ENCODE measurements around the gene IKBKG. TPM values are rescaled to one million over a fixed set of nuclear protein-coding genes. Genes with fewer than 3 reads are reported as not detected.
"Not testable (repeated sequence)": the region's sequence is repeated elsewhere in the genome, so short reads cannot be mapped to it uniquely, and the experiment has no call there.

IKBKG gene
- total RNA-seq, 3 donors from 2014 or later: 44.3 to 51.6 (median 45.3) TPM

DNA sequence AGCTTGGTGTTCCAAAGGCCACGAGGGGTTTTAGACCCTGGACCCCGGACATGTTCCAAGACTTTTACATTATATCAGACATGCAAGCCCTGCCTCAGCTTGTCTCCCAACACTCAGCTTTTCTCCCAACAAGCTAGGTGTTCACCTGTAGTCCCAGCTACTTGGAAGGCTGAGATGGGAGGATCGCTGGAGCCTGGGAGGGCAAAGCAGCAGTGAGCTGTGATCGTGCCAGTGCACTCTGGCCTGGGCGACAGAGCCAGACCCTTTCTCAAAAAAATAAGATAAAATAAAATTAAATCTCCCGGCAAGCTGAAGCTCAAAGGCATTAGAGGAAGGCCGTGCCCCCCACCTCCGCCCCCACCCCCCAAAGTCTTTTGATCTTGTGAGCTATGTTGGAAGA, 51.2 kb downstream of the IKBKG start:
- Mint-ChIP-seq H3K4me1 (ENCODE audit: low read depth) (no peaks in the 10 kb centered on the region), H3K4me3 (no peak overlapping the region), H3K9me3 (no peaks in the 10 kb centered on the region), H3K36me3 (ENCODE audit: insufficient read depth) (no peaks in the 10 kb centered on the region), H3K27me3 (ENCODE audit: low read depth) (peaks cover 5% of the 10 kb centered on the region)
- DNase-seq (no peak), ATAC-seq (no peak)

DNA sequence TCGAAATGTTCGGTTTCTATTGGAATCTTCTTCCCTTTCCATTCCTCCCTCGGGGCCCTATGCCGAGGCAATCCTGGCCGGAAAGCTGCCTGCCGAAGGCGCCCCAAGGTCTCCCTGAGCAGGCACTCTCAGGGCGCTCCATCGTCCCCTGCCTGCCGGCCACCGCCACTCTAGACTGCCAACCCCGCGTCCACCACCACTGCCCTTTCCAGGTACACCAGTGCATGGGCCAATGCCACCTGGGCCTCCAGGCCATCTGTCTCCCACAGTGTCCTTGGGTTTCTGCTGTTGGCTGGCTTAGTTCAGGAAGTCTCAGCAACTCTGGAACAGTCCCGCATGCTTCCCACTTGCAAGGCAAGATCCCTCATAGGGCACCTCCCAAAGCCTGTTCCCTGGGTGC, 52.1 kb downstream of the IKBKG start:
- H3K4me3 Mint-ChIP-seq: no peak overlapping the region

GRCh38 chrX:154600759-154601374, 53.4 kb downstream of the IKBKG start:
- DNase-seq (no peak), ATAC-seq (no peak)
- no peaks in the 10 kb centered on the region for H3K4me1 Mint-ChIP-seq (ENCODE audit: low read depth)
- no peaks in the 10 kb centered on the region for H3K36me3 Mint-ChIP-seq (ENCODE audit: insufficient read depth)
- H3K4me3 Mint-ChIP-seq: no peak overlapping the region
- peaks cover 6% of the 10 kb centered on the region for H3K27me3 Mint-ChIP-seq (ENCODE audit: low read depth)
- H3K9me3 Mint-ChIP-seq: no peaks in the 10 kb centered on the region

More for the DNA sequence above, 52.1 kb downstream of the IKBKG start:
- ATAC-seq: no peak
- DNase-seq: no peak
- Mint-ChIP-seq H3K9me3 (no peaks in the 10 kb centered on the region), H3K4me1 (ENCODE audit: low read depth) (no peaks in the 10 kb centered on the region), H3K27me3 (ENCODE audit: low read depth) (peaks cover 5% of the 10 kb centered on the region), H3K36me3 (ENCODE audit: insufficient read depth) (no peaks in the 10 kb centered on the region)

DNA sequence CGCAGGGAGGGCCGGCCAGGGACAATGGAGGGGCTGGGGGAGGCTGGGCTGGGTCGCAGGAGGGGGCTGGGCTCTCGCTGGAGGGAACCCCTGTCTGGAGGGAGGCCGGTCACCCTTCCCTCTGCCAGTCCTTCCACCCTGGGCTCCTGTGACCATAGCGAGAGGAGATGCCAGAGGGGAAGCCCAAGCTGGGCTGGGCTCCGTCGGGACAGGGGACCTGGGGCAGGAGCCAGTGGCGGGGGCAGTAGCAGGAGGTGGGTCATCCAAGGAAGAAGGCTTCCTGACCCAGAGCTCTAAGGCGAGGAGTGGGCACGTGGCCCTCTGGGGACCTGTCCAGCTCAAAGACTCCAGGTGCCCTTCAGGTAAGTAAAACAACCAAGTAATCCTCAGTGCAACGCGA, 54.8 kb downstream of the IKBKG start:
- H3K4me3 Mint-ChIP-seq: no peak overlapping the region
- H3K9me3 Mint-ChIP-seq: no peaks in the 10 kb centered on the region
- no peak for DNase-seq
- peaks cover 6% of the 10 kb centered on the region for H3K4me1 Mint-ChIP-seq (ENCODE audit: low read depth)
- H3K27me3 Mint-ChIP-seq (ENCODE audit: low read depth): peaks cover 6% of the 10 kb centered on the region
- no peaks in the 10 kb centered on the region for H3K36me3 Mint-ChIP-seq (ENCODE audit: insufficient read depth)
- ATAC-seq: no peak

GRCh38 chrX:154602766-154603437, 55.5 kb downstream of the IKBKG start:
- Mint-ChIP-seq H3K36me3 (ENCODE audit: insufficient read depth) (no peaks in the 10 kb centered on the region), H3K9me3 (no peaks in the 10 kb centered on the region), H3K4me3 (no peak overlapping the region), H3K4me1 (ENCODE audit: low read depth) (peaks cover 6% of the 10 kb centered on the region), H3K27me3 (ENCODE audit: low read depth) (peaks cover 6% of the 10 kb centered on the region)
- no peak for ATAC-seq
- no peak for DNase-seq

- ATAC-seq: no peak
- no peak for DNase-seq
- peaks cover 6% of the 10 kb centered on the region for H3K27me3 Mint-ChIP-seq (ENCODE audit: low read depth)
These were observed 56.3 kb downstream of the IKBKG start for GRCh38 chrX:154603438-154604430.

DNA sequence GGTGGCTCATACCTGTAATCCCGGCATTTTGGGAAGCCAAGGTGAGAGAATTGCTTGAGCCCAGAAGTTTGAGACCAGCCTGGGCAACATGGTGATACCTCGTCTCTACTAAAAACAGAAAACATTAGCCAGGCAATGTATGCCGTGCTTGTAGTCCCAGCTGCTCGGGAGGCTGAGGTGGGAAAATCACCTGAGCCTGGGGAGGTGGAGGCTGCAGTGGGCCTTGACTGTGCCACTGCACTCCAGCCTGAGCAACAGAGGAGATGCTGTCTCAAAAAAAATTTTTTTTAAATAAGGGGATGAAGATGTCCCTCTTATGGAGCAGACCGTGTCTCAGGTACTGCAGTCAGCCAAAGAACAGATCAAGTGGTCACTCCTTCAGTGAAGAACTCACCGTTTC, 58.1 kb downstream of the IKBKG start:
- no peak for DNase-seq
- Mint-ChIP-seq H3K36me3 (ENCODE audit: insufficient read depth) (no peaks in the 10 kb centered on the region), H3K9me3 (no peaks in the 10 kb centered on the region), H3K27me3 (ENCODE audit: low read depth) (peaks cover 4% of the 10 kb centered on the region), H3K4me1 (ENCODE audit: low read depth) (peaks cover 6% of the 10 kb centered on the region), H3K4me3 (no peak overlapping the region)
- no peak for ATAC-seq

More at GRCh38 chrX:154603438-154604430, 56.3 kb downstream of the IKBKG start:
- Mint-ChIP-seq H3K4me1 (ENCODE audit: low read depth) (peaks cover 6% of the 10 kb centered on the region), H3K9me3 (no peaks in the 10 kb centered on the region), H3K4me3 (no peak overlapping the region), H3K36me3 (ENCODE audit: insufficient read depth) (no peaks in the 10 kb centered on the region)

- DNase-seq (no peak), ATAC-seq (no peak)
- no peak overlapping the region for H3K4me3 Mint-ChIP-seq
- H3K4me1 Mint-ChIP-seq (ENCODE audit: low read depth): peaks cover 6% of the 10 kb centered on the region
- H3K9me3 Mint-ChIP-seq: no peaks in the 10 kb centered on the region
- peaks cover 2% of the 10 kb centered on the region for H3K27me3 Mint-ChIP-seq (ENCODE audit: low read depth)
- no peaks in the 10 kb centered on the region for H3K36me3 Mint-ChIP-seq (ENCODE audit: insufficient read depth)
These were observed 60.0 kb downstream of the IKBKG start for GRCh38 chrX:154607370-154607769.

DNA sequence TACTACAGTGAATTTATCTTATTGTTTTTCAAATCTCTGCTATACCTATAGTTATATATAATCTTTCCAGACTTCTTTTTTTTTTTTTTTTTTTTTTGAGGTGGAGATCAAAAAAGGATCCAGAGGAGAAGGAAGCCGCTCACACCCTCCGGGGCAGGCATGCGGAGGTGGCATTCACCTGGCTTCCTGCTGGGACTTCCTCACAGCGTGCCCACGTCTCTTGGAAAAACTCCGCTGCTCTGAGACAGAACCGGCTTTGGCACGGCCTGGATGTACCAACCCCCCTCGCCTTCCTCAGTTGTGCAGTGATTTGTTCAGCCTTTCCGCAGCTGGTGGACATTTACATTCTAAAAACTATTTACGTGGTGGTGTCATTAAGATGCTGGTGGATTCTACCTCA, 60.6 kb downstream of the IKBKG start:
- not testable (repeated sequence) for ATAC-seq; H3K4me1 Mint-ChIP-seq (ENCODE audit: low read depth); H3K27me3 Mint-ChIP-seq (ENCODE audit: low read depth); H3K9me3 Mint-ChIP-seq; H3K4me3 Mint-ChIP-seq; DNase-seq; H3K36me3 Mint-ChIP-seq (ENCODE audit: insufficient read depth)

DNA sequence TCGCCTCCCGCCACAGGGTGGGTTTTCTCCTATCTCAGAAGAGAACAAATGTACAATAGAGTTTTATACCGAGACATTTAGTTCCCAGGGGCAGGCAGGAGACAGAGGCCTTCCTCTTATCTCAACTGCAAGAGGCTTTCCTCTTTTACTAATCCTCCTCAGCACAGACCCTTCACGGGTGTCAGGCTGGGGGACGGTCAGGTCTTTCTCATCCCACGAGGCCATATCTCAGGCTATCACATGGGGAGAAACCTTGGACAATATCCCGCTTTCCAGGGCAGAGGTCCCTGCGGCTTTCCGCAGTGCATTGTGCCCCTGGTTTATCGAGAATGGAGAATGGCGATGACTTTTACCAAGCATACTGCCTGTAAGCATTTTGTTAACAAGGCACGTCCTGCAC, 61.4 kb downstream of the IKBKG start:
- H3K4me3 Mint-ChIP-seq; DNase-seq; H3K4me1 Mint-ChIP-seq (ENCODE audit: low read depth); H3K27me3 Mint-ChIP-seq (ENCODE audit: low read depth); ATAC-seq; H3K36me3 Mint-ChIP-seq (ENCODE audit: insufficient read depth); H3K9me3 Mint-ChIP-seq: not testable (repeated sequence)

GRCh38 chrX:154611146-154611545, 63.7 kb downstream of the IKBKG start:
- DNase-seq; ATAC-seq; H3K9me3 Mint-ChIP-seq; H3K27me3 Mint-ChIP-seq (ENCODE audit: low read depth); H3K4me3 Mint-ChIP-seq; H3K4me1 Mint-ChIP-seq (ENCODE audit: low read depth); H3K36me3 Mint-ChIP-seq (ENCODE audit: insufficient read depth): not testable (repeated sequence)

GRCh38 chrX:154613586-154613985, 66.2 kb downstream of the IKBKG start:
- not testable (repeated sequence) for H3K4me3 Mint-ChIP-seq; H3K9me3 Mint-ChIP-seq; H3K4me1 Mint-ChIP-seq (ENCODE audit: low read depth); DNase-seq; H3K36me3 Mint-ChIP-seq (ENCODE audit: insufficient read depth); ATAC-seq; H3K27me3 Mint-ChIP-seq (ENCODE audit: low read depth)
